Heart left ventricle (tissue), 16 donors: ENCODE data around the gene TMEM174. TPM values are rescaled to one million over a fixed set of nuclear protein-coding genes. Genes with fewer than 3 reads are reported as not detected.

ENCODE experiments used
- ATAC-seq, 4 donors: fragments of 200-7000 bp; cut with Tn5 transposase; one replicate each; pipeline ENCODE4 v1.9.1; 2020 to 2022; ENCODE audit warnings: moderate library complexity in 4 of 4, mild to moderate bottlenecking in 3 of 4, moderate number of reproducible peaks in 1 of 4
- DNase-seq, 5 donors: peaks; one replicate each; pipeline ENCODE4 v3.0.0-alpha.2; 2020
- H3K27ac ChIP-seq, 12 donors: fragments of 200-600 bp; sonication (generic) in 4 of 12; one replicate each; pipeline versions ENCODE4 v1.5.0 to v1.8.0; 2016 to 2022; ENCODE audit warnings: mild to moderate bottlenecking in 2 of 12
- H3K27me3 ChIP-seq, 9 donors: fragments of 200-600 bp; sonication (generic) in 2 of 9; one replicate each; pipeline versions ENCODE4 v1.5.1 to v1.8.0; 2016 to 2022; ENCODE audit warnings: mild to moderate bottlenecking in 3 of 9
- H3K36me3 ChIP-seq, 9 donors: fragments of 200-600 bp; sonication (generic) in 2 of 9; one replicate each; pipeline versions ENCODE4 v1.5.0 to v1.8.0; 2018 to 2022; ENCODE audit warnings: mild to moderate bottlenecking in 2 of 9
- H3K4me1 ChIP-seq, 12 donors: fragments of 200-600 bp; sonication (generic) in 4 of 12; one replicate each; pipeline versions ENCODE4 v1.5.0 to v1.8.0; 2016 to 2022; ENCODE audit warnings: mild to moderate bottlenecking in 3 of 12
- H3K4me3 ChIP-seq, 12 donors: fragments of 200-600 bp; sonication (generic) in 4 of 12; one replicate each; pipeline versions ENCODE4 v1.5.0 to v1.8.0; 2017 to 2022; ENCODE audit warnings: mild to moderate bottlenecking in 9 of 12, moderate library complexity in 4 of 12
- H3K9me3 ChIP-seq, 12 donors: fragments of 200-600 bp; sonication (generic) in 4 of 12; one replicate each; pipeline versions ENCODE4 v1.5.0 to v1.8.0; 2016 to 2022; ENCODE audit warnings: mild to moderate bottlenecking in 1 of 12
- POLR2A ChIP-seq, 2 donors: fragments of 450-650 bp; IDR thresholded peaks; one replicate each; pipeline ENCODE4 v1.6.1; 2017; ENCODE audit warnings: antibody characterized with exemption in 2 of 2, mild to moderate bottlenecking in 2 of 2, moderate library complexity in 2 of 2
- WGBS, 4 donors: extraction: QIAGEN DNeasy Blood & Tissue Kit in 2 of 4; methylation state at CpG; one replicate each; pipeline versions ENCODE4 v1.1.5 to v1.1.7; 2013 to 2018; 5-methylcytosine and 5-hydroxymethylcytosine counted together
- intact Hi-C, 10 donors: fragments of 100-400 bp; cut with DNase I; formaldehyde crosslinking; loops; one replicate each; pipeline versions ENCODE4 v1.11.1 to v1.14.2; 2022
- polyA plus RNA-seq, 2 donors: library from polyadenylated mRNA; stranded (reverse); fragments of 200-250 nt; gene quantifications; one replicate each; pipeline ENCODE4 v1.2.3, GENCODE V29; 2013
- total RNA-seq, 9 donors: library from RNA; depleted of rRNA in 2 of 9; stranded (reverse); fragments of >200 nt in 2 of 9; fragmentation: NEBNext Ultra II Directional in 3 of 9; extraction: Animal tissue kit (Norgen Biotek cat#: 25700) in 3 of 9; gene quantifications; one replicate each; pipeline versions ENCODE4 v1.1.0 to v1.2.4, GENCODE V29; 2016 to 2023
- TF ChIP-seq, protein P1 (sequence below), 12 donors: fragments of 200-600 bp; sonication (generic) in 4 of 12; IDR thresholded peaks; one replicate each; pipeline versions ENCODE4 v1.5.0 to v1.8.0; 2018 to 2022; ENCODE audit warnings: antibody characterized with exemption in 12 of 12, mild to moderate bottlenecking in 5 of 12
- donor health status: ischemic (EF 13 %, LVEDD 7.1; RV severe dilation, severe dysfunction).
- donor health status: healthy with polysubstance abuse.
- donor health status: DM: no; HTN: yes; CAD: no.
- donor health status: DM: no; HTN: no; CAD: no.
- donor health status: ischemic (EF 25% LVEDD 6.9; RV normal size, moderate dysfunction).
- donor health status: ischemic (EF 25% LVEDD 5.7; RV mildly dilated, moderate dysfunction).
- donor health status: healthy.
- donor health status: DM: yes; HTN: yes; CAD: no.
- donor health status: ischemic (EF 35%, LVEDD 5.7; RV mildly dilated, moderate dysfunction).
- donor health status: nonischemic (EF 11% LVEDD 7.7; RV severe dilation, severe dysfunction).
- donor health status: DM: yes; HTN: yes; CAD: no.
- donor health status: PGD.
- donor health status: ischemic (EF 29% LVEDD 5.4; RV normal size, mild dysfunction).
- donor health status: nonischemic (EF 23%, LVEDD 6.1; RV moderate dilation, normal function).

The TMEM174 gene
- total and polyA plus RNA-seq, 11 donors = not detected

DNA sequence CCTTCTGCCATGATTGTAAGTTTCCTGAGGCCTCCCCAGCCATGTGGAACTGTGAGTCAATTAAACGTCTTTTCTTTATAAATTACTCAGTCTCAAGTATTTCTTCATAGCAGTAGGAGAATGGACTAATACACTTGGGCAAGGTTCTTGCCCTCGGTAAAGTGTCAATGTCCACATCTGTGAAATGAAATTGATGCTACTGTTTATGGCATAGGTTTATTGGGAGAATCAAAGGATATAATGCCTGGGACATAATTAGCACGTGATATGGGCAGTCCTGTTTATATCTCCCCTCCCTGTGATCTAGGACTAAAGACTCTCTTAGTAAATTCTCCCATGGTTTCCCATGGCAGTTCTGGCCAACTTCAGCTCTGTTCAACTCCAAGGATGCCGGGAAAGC is 19.4 kb downstream of the TMEM174 start:
- H3K27me3 ChIP-seq = peaks cover 0 to 33% (median 8%) of the 10 kb centered on the region in 9 donors
- TF ChIP-seq POLR2A (IDR thresholded peaks at IDR 0.05) = no peak
- TF ChIP-seq, protein P1, sequence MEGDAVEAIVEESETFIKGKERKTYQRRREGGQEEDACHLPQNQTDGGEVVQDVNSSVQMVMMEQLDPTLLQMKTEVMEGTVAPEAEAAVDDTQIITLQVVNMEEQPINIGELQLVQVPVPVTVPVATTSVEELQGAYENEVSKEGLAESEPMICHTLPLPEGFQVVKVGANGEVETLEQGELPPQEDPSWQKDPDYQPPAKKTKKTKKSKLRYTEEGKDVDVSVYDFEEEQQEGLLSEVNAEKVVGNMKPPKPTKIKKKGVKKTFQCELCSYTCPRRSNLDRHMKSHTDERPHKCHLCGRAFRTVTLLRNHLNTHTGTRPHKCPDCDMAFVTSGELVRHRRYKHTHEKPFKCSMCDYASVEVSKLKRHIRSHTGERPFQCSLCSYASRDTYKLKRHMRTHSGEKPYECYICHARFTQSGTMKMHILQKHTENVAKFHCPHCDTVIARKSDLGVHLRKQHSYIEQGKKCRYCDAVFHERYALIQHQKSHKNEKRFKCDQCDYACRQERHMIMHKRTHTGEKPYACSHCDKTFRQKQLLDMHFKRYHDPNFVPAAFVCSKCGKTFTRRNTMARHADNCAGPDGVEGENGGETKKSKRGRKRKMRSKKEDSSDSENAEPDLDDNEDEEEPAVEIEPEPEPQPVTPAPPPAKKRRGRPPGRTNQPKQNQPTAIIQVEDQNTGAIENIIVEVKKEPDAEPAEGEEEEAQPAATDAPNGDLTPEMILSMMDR (IDR thresholded peaks at IDR 0.05) = no peak
- intact Hi-C loops = no loop called here

DNA sequence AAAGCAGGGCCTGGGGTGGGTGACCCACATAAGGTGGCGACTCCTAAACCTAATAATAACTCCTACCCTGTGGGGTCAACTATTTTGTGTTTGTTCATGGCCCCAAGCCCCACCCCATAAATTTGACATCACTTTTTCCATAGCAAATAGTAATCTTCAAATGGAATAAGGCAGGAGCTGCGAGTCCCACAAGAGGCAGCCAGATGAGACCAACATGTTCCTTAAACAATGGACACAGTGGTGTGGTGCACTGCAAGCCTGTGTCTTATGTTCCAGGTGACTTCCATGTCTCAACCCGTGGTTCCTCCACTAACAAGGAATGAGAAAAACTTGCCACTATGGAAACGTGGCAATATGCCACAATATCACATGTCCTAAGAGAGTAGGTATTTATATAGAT is 20.6 kb downstream of the TMEM174 start:
- 66 to 75% (median 69%) methylated on average over 4 of the region's 4 CpGs for WGBS, 4 donors
- Histone ChIP-seq H3K36me3 (no peaks in the 10 kb centered on the region), H3K27ac (no peak overlapping the region), H3K4me1 (peaks cover 0 to 5% (median 0%) of the 10 kb centered on the region in 12 donors), H3K27me3 (peaks cover 0 to 33% (median 8%) of the 10 kb centered on the region in 9 donors), H3K4me3 (no peak overlapping the region), H3K9me3 (no peaks in the 10 kb centered on the region)
- DNase-seq = no peak
- intact Hi-C loops = no loop called here
- TF ChIP-seq POLR2A (IDR thresholded peaks at IDR 0.05) = no peak
- TF ChIP-seq, protein P1 (IDR thresholded peaks at IDR 0.05) = no peak
- ATAC-seq = no peak

More for the DNA sequence above, 19.4 kb downstream of the TMEM174 start:
- 81 to 94% (median 87%) methylated on average over 4 of the region's 4 CpGs for whole genome bisulfite sequencing, 4 donors
- ATAC-seq (no peak), DNase-seq (no peak)
- Histone ChIP-seq H3K9me3 (no peaks in the 10 kb centered on the region), H3K36me3 (no peaks in the 10 kb centered on the region), H3K4me1 (peaks cover 0 to 5% (median 0%) of the 10 kb centered on the region in 12 donors), H3K4me3 (no peak overlapping the region), H3K27ac (no peak overlapping the region)

DNA sequence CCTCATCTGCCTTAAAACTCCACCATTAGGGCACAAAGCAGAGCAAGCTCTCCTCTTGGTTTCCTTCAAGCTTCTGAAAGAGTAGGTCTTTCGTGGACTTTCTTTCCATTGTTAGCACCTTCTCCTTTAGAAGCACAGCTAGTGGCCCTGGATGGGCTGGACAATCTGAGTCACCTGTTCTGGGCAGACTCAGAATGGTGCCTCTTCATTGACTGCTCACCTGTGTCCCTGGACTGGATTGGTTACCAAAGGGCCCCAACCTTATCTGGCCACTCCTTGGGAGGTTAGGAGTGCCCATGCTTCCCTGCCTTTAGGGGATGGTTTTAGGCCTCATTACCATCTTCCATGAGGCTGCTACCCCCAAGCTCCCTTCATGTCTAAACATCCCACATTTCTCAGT is 23.2 kb downstream of the TMEM174 start:
- TF ChIP-seq, protein P1 (IDR thresholded peaks at IDR 0.05) = no peak
- no peak for TF ChIP-seq POLR2A (IDR thresholded peaks at IDR 0.05)
- WGBS, 4 donors = 78 to 96% (median 91%) methylated on average over 1 of the region's 1 CpG
- DNase-seq (no peak), ATAC-seq (no peak)
- Histone ChIP-seq H3K27ac (no peak overlapping the region), H3K36me3 (no peaks in the 10 kb centered on the region), H3K9me3 (no peaks in the 10 kb centered on the region), H3K4me3 (no peak overlapping the region), H3K4me1 (no peaks in the 10 kb centered on the region), H3K27me3 (peaks cover 0 to 33% (median 8%) of the 10 kb centered on the region in 9 donors)
- intact Hi-C loops = no loop called here

DNA sequence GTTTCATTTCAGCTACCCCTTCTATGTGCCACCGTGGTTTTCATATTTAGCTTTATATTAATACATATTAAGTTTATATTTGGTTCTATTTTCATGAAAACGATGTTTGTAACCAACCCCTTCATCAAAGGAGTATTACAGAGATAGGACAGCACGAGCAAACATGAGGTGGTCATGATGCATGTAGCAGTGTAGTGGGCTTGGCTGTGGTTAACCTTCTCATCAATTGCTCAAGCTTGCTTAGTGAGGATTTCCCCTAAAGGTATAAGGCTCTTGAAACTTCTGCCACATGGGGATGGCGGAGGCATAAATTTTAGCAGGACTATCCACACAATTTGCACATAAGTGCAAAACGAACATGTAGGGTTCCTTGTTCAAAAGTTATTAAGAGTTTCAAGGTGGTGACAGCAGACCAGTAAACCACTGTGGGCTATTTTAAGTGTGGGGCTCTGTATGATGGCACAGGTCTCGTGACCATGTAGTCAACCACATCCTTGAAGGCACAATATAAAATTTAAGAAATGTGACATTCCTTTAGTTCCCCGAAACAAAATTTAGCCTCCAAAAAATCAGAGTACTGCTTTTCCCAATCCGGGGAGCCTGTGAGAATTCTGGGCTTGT is 24.8 kb downstream of the TMEM174 start:
- H3K27me3 ChIP-seq = peaks cover 0 to 31% (median 8%) of the 10 kb centered on the region in 9 donors
- no peak overlapping the region for H3K27ac ChIP-seq
- H3K4me3 ChIP-seq = no peak overlapping the region
- H3K36me3 ChIP-seq = no peaks in the 10 kb centered on the region
- 77 to 79% (median 78%) methylated on average over 8 of the region's 8 CpGs for WGBS, 4 donors
- no peaks in the 10 kb centered on the region for H3K9me3 ChIP-seq
- no peak for DNase-seq
- ATAC-seq = no peak
- TF ChIP-seq, protein P1 (IDR thresholded peaks at IDR 0.05) = no peak
- TF ChIP-seq POLR2A (IDR thresholded peaks at IDR 0.05) = no peak
- peaks cover 0 to 7% (median 2%) of the 10 kb centered on the region in 12 donors for H3K4me1 ChIP-seq
- intact Hi-C loops = no loop called here
